GM12891 (cell line): ENCODE measurements around the gene FAM229B.
"Not testable (repeated sequence)": the region's sequence is repeated elsewhere in the genome, so short reads cannot be mapped to it uniquely, and the experiment has no call there.

ENCODE experiments used
- DNase-seq: peaks from one replicate; pipeline ENCODE4 v3.0.0; 2011; ENCODE audit warnings: low spot score; ENCODE audit not compliant: insufficient read length
- FAIRE-seq: peaks from 2 replicates; lab custom pipeline; 2011; peaks lifted over from hg19 to GRCh38; lab: Jason Lieb, UNC
- PAX5 ChIP-seq: IDR thresholded peaks from 2 replicates; pipeline ENCODE4 v1.6.1; 2011; ENCODE audit warnings: low read length, moderate library complexity, mild to moderate bottlenecking; ENCODE audit not compliant: insufficient read depth, severe bottlenecking
- POLR2A ChIP-seq: IDR thresholded peaks from 2 replicates; pipeline ENCODE4 v1.6.1; 2011; ENCODE audit warnings: low read depth, low read length, control low read depth
- POLR2AphosphoS5 ChIP-seq: IDR thresholded peaks from 2 replicates; pipeline ENCODE4 v1.6.1; 2011; ENCODE audit warnings: low read depth, low read length, control low read depth
- POU2F2 ChIP-seq: IDR thresholded peaks from 2 replicates; pipeline ENCODE4 v1.6.1; 2011; ENCODE audit warnings: low read depth, mild to moderate bottlenecking, control low read depth, low read length, moderate library complexity
- SPI1 ChIP-seq: IDR thresholded peaks from 2 replicates; pipeline ENCODE4 v1.6.1; 2011; ENCODE audit warnings: low read depth, low read length, control low read depth
- TAF1 ChIP-seq: IDR thresholded peaks from 2 replicates; pipeline ENCODE4 v1.6.1; 2011; ENCODE audit warnings: low read depth, low read length, control low read depth

FAM229B gene

DNA sequence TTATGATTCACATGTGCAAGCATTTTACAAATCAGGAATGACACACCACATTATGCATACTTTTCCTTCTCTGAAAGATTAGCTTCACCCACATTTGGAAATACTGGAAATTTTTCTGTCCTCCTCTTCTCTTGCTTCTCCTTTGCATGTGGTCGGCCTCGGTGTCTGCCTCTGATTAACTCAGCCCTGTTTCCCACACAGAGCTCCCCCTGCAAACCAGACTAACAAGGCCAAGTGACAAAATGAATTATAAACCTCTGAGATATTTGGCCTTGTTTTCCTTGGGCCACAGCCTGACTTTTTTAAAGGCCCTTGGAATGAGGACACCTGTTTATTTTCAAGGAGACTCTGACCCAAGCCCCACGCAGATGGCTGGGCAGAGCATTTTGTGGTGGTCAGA lies 42.5 kb upstream of the FAM229B start:
- TF ChIP-seq TAF1 (no peak), POLR2A (no peak), POLR2AphosphoS5 (no peak), SPI1 (no peak), POU2F2 (no peak), PAX5 (no peak)
- DNase-seq = no peak
- FAIRE-seq = no peak

- FAIRE-seq, DNase-seq: not testable (repeated sequence)
These were observed 39.9 kb upstream of the FAM229B start for GRCh38 chr6:112047523-112047922.

DNA sequence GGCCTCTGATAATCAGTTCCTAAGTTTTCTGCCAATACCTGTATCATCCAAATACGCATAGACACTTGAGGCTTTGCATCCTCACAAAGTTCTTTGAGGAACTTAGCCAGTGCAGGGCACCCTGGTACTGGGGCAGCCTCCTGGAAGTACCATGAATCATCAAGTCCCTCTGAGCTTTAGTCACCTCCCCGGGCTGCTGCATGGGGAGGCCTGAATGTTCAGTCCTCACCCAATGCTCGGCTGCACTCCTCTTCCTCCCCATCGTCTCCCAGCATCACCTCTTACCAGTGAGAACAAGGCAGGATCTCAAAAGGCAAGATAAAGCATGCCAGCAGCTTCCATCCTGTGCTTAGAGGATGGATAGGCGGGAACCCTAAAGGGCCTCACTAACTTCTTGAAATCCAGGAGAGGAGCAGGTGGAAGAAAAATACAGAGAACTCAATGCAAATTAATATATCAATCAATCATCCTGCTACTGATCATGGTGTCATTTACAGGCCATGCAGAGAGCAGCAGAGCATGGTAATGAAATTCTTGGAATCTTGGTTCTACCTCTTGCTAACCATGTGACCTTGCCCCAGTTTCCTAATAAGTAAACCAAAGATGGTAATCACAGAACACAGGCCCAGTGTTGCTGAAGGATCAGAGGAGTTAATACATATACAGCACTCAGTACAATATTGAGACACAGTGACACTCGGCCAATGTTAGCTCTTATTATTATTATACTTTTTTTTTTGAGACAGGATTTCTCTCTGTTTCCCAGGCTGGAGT lies 38.2 kb upstream of the FAM229B start:
- TF ChIP-seq POU2F2 = no peak
- DNase-seq (no peak), FAIRE-seq (no peak)

DNA sequence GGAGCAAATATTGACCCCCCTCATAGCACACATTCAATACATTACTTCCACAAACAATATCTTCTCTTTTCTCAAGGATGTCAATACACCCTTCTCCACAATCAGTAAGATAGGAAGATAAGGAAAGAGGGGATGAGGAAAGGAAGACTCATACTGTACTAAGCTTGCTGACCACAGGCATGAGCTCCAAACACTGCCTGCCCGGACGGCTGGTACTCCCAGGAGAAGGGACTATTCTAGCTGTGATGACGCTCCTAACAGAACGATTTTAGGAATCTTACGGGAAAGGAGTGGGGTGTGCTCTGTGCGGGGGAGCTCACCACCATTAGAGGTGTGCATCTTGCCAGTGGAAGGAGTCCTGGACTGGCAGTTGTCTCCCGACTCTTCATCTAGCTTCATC lies 37.4 kb upstream of the FAM229B start:
- no peak for TF ChIP-seq PAX5
- no peak for TF ChIP-seq SPI1
- TF ChIP-seq TAF1 = no peak
- TF ChIP-seq POU2F2 = no peak
- TF ChIP-seq POLR2A = no peak
- TF ChIP-seq POLR2AphosphoS5 = no peak
- FAIRE-seq (no peak), DNase-seq (no peak)

- FAIRE-seq (no peak), DNase-seq (no peak)
- TF ChIP-seq POU2F2 (no peak), TAF1 (no peak), PAX5 (no peak), POLR2AphosphoS5 (no peak), SPI1 (no peak), POLR2A (no peak)
These were observed 37.0 kb upstream of the FAM229B start for GRCh38 chr6:112050429-112050828.

GRCh38 chr6:112051251-112051740 lies 36.1 kb upstream of the FAM229B start:
- FAIRE-seq, DNase-seq: not testable (repeated sequence)

GRCh38 chr6:112054001-112054400 lies 33.4 kb upstream of the FAM229B start, which contains the start of gene CCN6:
CCN6 (plus strand) TSS chr6:112054104; CDS start chr6:112054358, 254 bp downstream.
- FAIRE-seq = no peak
- DNase-seq = no peak
- no peak for TF ChIP-seq POLR2A
- TF ChIP-seq SPI1 = no peak
- no peak for TF ChIP-seq TAF1

GRCh38 chr6:112054555-112055190 lies 32.7 kb upstream of the FAM229B start:
- TF ChIP-seq POU2F2 (no peak), PAX5 (no peak), TAF1 (no peak), POLR2AphosphoS5 (no peak), SPI1 (no peak), POLR2A (no peak)
- no peak for FAIRE-seq
- no peak for DNase-seq

DNA sequence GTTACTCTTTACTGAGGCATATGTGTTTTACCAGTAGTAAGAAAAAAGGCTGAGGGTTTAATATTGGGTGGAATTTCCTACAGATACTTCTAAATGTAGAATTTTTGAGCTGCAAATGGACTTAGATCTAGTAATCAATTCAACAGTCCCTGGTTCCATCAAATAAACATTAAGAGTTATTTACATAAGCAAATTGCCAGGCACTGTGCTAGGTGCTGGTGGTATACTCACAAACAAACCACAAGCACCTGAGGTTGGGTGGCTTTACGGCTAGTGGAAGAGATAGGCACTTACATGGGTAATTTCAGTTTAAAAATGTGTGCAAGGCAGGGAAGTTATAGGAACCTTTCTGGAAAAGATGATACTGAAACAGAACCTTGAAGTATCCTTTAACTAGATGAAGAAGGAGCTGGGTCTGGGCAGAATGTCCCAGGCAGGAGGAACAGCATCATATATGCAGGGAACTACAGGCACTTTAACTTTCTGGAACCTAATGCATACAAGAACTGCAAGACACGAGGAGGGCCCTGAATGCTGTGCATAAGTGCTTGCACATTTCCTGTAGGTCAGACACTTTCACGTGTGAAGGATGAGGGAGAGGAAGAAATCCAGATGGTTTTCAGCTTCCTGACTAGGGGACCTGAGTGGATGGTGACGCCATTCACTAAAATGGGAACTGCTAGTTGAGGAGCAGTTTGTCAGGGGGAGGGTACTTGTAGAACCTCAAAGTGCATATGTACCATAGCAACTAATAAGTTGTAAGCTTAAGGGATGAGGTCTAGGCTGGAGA lies 29.0 kb upstream of the FAM229B start:
- TF ChIP-seq POLR2AphosphoS5 = no peak
- no peak for TF ChIP-seq TAF1
- no peak for TF ChIP-seq POLR2A
- TF ChIP-seq PAX5 = no peak
- no peak for TF ChIP-seq SPI1
- TF ChIP-seq POU2F2 = no peak
- no peak for DNase-seq
- no peak for FAIRE-seq

DNA sequence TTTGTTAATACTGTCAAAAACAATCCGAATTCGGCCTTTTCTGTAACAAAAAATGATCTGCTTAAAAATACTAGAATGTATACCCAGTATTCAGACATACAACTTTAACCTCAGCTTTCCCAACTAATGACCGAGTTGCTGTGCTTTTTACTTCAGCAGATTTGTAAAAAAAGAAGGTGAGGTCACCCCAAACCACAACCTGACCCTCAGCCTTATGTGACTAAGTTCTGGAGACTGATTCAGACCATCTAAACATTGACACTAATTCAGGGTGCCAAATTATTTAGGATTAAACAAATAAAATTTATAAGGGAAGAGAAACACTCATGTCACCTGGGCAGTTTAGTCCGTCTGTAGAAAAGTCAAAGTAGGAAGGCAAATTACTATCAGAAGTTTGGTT lies 25.8 kb upstream of the FAM229B start:
- TF ChIP-seq POU2F2 = no peak
- no peak for TF ChIP-seq POLR2AphosphoS5
- TF ChIP-seq PAX5 = no peak
- no peak for TF ChIP-seq TAF1
- no peak for TF ChIP-seq POLR2A
- no peak for TF ChIP-seq SPI1
- FAIRE-seq (no peak), DNase-seq (no peak)
